GM19452 (cell line): ENCODE measurements around the gene ARMC2.
"Not testable (repeated sequence)": the region's sequence is repeated elsewhere in the genome, so short reads cannot be mapped to it uniquely, and the experiment has no call there.

Source experiments
- ATAC-seq: cut with Tn5 transposase; IDR thresholded peaks from one replicate; pipeline ENCODE4 v1.9.1; 2021; ENCODE audit not compliant: unreplicated experiment

ARMC2 gene

DNA sequence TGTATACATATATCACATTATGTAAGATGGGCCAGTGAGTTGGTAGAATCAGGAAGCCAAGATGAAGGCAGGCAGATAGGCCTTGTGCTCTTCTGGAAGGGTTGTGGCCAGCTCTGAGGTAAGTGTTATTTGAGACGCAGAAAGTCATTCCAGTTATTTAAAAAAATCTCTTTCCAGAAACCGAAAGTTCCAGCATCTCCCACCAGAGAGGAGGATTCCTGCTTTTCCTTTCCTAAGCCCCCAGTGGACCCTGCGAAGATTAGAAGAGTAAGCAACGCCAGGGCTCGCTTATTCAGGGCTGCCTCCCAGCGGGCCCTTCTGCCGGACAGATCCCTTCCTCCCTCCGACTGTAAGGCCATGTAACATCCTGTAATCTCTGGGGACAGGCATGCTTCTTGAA lies 20.4 kb downstream of the ARMC2 start:
- no peak for ATAC-seq

DNA sequence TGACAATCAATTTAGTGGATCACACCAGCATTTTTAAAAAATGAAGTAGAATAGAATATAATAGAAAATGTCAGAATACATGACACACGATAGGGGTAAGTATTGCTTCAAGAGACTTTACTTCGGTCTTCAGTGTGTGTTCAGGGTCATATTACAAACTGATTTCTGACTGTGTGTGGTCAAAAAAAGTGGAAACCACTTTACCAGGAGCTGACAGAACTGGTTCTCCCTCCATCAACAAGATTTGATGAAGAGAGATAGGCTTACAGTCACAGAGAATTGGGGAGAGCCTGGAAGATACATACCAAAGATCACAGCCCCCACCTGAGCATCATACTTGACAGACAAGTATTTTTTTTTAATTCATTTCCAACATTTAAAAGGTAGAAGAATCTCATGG lies 21.7 kb downstream of the ARMC2 start:
- no peak for ATAC-seq

DNA sequence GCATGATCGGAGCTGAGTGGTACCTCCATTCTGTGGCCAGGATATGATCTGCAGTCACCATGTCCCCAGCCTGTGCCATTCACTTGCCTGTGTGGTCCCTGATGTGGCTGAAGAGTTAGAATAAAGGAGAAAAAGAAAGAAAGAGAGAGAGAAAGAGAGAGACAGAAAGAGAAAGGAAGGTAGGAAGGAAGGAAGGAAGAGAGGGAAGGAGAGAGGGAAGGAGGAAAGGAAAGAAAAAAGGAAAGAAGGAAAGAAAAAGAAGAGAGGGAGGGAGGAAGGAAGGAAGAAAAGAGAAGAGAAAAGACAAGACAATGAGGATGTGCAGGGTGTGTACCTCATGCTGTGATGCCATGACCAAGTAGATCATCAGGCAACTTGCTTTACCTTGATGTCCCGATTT lies 22.1 kb downstream of the ARMC2 start:
- ATAC-seq, result no peak

DNA sequence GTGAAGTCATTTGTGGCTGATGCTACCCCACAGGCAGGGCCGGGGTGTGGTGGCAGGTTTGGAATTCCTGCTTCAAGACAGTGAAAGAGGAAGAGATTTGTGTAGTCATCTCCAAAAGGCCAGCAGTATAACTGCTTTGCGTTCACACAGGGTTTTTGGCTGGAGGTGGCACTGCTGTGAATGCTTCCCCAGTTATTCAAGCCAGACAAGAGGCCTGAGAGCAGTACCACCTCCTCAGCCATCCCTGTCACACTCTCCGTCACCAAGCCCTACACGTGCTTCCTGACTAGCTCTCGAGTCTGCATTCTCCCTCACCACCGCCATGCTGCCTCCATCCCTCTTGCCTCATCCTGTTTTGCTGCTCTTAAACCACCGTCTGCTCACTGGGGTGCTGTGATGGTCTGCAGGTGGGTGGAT lies 23.9 kb downstream of the ARMC2 start:
- no peak for ATAC-seq

DNA sequence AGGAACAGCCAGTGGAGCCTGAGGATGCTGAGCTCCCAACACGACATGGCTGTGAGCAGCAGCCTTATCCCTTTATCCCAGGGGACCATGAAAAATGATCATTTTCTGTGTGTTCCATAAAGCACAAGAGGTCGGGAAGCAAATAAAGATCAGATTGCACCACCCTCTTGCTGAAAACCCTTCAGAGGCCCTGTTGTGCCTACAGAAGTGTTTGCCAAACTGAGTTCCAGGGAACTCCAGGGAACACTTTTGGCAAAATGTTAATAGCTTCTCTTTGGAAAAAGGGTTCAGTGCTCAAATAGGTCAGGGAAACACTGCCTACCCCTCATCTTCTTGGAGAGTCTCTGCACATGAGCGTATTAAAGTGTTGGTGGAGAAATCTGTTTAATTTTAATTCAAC lies 24.4 kb downstream of the ARMC2 start:
- ATAC-seq, result no peak

DNA sequence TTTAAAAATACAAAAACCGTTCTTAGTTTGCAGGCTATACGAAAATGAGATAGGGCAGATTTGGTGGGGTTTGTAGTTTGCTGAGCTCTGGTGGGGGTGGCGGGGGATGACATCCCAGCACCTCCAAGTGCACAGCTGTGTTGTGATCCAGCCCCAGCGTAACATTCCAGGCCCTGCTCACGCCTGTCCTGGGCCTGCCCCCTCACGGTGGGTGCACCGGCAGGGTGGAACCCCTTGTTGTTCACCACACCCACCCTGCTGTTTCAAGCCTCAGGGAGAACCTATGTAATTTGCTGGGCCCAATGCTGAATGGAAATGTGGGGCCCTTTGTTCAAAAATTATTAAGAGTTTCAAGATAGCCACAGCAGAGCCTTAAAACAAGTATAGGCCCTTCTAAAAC lies 25.0 kb downstream of the ARMC2 start:
- ATAC-seq, result no peak

DNA sequence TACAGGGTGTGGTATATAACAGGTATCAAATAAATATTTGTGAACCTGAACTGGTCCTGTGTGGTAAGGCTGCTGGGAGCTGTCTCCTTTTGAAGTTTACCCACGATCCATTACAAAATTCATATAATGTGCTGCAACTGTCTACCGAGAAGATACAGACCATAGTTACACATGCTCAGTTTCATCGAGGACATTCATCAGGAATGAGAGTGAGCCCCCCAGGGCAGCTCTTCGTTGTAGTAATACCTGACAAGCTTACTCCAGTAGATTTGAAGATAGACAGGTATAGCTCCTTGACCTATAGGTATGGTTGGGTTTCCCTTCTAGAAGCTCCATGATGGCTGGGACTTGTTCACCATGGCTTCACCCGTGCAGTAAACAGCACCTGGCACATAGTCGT lies 25.7 kb downstream of the ARMC2 start:
- ATAC-seq, result no peak

DNA sequence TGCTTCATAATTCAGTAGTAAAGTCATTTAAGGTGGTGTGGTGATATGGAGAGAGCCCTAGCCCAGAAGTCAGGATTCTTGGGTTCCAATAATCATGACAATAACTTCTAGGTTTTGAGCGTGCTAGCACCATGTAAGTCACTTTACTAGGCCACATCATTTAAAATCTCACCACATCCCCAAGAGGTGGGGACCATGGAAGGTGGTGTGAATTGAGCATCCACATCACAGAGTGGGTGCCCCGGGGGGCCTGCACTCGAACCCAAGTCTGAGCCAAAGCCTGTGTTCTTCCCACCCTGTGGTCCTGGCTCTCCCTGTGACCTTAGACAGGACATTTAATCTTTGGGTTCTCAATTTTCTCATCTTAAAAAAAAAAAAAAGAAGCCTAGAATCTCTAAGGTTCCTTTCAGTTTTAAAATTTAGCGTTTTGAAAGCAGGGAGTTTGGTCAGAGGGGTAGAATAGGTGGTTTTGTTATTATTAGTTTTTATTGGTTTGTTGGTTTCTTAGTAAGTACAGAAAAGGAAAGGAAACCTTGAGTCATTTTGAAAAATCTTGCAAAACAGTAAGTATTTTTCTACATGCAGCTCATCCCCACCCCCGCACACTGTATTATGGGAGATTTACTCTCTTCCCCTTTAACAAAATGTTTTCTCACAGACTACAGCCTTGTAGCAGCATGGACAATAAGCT lies 26.4 kb downstream of the ARMC2 start:
- peak; percentile 88 for ATAC-seq

DNA sequence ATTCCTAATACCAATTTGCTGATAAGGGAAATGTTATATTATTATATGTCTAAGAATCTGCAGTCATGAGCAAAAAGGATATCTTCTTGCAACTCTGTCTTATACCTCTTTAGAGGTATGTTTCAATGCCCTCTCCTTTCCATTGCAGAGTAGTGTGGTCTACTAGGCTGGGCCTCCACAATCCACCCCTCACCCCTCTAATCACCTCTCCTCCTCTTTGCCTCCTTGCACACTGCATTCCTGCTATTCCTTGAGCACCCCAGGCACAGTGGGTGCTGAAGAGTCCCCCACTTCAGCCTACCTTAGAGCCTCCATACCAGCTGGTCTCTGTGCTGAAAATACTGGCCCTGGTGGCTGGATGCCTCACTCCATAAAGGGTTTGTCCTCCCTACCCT lies 26.9 kb downstream of the ARMC2 start:
- ATAC-seq, result peak; percentile 29

DNA sequence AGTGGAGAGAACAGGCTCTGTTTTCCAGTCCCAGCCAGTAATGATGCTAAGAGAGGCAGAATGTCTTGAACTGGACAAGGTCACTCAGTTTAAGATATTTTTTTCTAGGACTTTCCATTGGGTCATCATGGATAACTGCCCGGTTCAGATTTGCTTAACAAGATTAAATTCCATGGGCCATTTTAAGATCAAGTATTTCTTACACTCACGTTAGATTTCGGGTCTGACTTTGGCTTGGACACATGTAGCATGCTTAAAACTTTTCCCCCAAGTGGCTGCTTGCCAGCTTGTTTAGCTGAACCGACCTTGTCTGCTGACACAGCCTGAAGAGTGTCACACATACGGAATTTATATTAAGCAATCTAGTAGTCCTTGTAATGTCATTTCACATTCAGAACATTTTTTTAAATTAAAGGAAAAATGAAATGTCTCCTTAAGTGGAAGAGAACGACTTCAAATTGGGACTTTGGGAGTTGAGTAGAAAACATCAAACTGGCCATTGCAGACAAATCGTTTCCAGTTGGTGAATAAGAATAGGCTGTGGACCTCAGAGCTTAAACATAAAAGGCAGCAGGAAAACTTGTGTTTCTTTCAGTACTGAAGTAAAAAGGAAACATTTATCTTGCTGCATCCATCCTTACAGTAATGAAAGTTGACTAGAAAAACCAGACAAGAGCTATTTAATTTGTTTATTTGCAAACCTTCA lies 29.0 kb downstream of the ARMC2 start:
- ATAC-seq, result no peak

DNA sequence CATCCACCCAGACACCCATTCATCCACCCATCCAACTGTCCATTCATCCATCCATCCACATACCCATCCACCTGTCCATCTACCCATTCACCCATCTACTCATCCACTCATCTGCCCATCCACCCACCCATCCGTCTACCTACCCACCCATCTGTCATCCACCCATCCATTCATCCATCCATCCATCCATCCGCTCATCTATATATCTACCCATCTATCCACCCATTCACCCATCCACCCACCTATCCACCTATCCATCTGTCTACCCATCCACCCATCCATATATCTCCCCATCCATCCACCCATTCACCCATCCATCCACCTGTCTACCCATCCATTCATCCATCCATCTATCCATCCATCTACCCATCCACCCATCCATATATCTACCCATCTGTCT lies 30.7 kb downstream of the ARMC2 start:
- ATAC-seq, result no peak

DNA sequence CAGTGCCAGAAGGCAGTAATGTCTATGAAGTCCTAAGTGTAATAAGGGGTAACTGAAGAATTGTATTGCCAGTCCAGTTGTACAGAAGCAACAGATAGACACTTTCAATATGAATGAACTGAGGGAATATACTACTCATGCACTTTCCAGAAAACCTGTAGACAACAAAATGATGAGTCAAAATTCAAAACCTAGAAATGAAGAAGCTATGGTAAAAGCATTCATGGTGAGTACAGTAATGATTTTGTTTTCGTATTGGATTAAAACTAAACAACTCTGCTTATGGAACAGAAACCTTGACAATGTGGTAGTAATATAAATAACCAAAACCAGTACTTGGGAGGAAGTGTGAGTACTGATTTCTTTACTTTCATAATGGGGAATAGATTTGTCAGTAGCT lies 35.0 kb downstream of the ARMC2 start:
- peak; percentile 85 for ATAC-seq

DNA sequence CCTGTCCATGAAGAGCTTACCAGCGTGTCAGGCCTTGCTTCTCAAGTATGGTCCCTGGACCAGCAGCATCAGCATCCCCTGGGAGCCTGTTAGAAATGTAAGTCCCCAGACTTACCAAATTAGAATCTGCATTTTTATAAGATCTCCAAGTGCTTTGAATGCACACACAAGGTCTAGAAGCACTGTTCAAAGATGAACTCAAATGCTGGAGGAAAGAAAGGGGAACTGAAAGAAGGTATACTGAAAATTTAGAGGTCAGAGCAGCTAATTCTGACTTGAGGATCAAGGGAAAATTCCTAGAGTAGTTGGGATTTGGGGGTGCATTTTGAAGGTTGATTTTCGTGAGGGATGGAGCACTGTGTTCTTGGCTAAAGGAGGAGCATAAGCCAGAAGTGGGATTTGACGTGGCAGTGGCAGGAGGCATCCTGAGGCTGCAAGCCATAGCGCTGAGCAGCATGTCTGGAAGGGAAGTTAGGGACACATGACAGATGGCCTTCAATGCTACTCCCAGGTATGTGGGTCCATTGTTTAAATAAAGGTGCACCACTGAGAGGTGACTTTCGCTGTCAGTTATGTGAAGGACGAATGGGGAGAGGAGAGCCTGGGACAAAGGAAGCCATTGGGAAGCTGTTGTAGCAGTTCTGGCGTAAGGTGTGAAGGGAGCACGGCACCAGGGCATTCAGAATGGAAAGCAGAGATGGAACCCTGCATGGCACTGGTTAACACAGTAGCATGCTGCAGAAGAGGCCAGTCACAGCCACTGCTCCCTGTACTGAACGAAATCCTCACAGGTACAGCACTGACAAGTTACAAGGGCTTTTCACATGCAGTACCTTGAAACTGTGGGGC lies 36.2 kb downstream of the ARMC2 start:
- ATAC-seq, result no peak

DNA sequence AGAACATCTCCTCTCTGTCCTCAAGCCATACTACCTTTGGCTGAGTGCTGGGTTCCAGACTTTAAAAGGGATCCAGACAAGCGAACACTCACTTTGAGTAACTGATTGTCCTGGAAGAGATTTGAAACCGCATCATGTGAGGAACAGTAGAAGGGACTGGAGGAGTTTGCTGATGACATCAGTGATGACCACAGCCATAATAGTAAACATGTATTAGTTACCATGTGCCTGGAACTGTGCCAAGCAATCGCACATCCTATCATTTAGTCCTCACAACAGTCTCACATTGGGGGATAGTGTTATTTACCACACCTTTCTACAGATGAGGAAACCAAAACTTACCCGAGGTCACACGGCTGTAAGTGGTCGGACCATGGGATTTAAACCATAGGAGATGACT lies 39.8 kb downstream of the ARMC2 start:
- ATAC-seq, result no peak

DNA sequence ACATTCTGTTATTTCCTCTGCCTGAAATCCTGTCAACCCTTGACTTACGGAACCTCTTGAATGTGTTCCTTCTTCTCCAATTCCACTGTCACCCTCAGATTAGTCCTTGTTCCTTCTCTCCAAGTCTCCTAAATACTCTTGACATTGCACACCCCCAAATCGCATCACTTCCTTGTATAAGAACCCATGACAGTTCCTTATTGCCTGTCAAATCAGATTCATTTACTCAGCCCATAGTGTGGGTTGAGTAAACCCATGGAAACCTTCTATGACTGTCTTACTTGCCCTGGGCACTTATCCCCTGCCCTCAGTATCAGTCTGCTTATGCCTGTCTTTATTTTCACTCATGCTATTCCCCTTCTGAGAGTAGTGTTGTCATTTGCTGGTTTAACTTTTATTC lies 40.5 kb downstream of the ARMC2 start:
- no peak for ATAC-seq

DNA sequence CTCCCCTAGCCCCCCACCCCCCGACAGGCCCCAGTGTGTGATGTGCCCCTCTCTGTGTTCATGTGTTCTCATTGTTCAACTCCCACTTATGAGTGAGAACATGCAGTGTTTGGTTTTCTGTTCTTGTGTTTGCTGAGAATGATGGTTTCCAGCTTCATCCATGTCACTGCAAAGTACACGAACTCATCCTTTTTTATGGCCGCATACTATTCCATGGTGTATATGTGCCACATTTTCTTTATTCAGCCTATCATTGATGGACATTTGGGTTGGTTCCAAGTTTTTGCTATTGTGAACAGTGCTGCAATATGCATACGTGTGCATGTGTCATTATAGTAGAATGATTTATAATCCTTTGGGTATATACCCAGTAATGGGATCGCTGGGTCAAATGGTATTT lies 42.7 kb downstream of the ARMC2 start:
- not testable (repeated sequence) for ATAC-seq

DNA sequence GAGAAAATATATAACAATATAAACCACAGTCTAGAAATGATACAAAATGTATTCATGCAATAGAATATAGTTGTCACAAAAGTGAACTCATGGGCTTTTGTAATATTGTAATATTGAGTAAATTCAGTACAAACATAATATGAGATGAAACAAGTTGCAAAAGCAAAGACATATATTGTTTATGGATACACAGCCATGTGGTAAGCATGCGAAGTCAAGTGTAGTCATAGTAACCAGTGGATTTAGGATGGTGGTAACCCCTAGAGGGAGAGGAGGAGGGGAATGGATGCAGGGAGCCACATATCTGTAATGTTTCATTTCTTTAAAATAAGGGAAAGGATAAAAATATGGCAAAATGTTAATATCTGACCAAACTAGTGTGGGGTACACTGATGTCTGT lies 47.3 kb downstream of the ARMC2 start:
- no peak for ATAC-seq

DNA sequence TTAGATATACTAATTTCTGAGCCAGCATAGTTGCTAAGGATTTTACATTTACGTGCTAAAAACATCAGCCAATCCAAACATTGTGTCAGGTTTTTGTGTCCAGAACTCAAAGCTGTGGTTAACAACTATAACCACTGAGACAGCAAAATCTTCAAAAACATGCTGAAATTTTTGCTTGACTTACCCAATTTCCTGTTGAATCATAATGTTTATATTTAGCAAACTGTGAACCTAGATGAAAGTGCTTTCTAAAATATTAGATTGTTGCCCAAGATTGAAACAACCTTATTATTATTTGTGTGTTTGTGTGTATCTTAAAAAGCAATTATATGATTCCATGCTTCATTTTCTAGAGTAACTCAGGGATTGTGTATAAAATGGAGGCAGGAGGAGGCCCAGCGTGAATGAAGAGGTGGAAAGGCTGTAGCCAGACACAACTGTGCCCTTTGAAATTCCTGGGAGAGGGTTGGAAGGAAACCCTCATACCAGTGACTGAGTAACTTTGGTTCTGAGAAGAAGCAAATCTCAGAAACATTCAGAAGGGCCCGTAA lies 48.0 kb downstream of the ARMC2 start:
- peak; percentile 67 for ATAC-seq

DNA sequence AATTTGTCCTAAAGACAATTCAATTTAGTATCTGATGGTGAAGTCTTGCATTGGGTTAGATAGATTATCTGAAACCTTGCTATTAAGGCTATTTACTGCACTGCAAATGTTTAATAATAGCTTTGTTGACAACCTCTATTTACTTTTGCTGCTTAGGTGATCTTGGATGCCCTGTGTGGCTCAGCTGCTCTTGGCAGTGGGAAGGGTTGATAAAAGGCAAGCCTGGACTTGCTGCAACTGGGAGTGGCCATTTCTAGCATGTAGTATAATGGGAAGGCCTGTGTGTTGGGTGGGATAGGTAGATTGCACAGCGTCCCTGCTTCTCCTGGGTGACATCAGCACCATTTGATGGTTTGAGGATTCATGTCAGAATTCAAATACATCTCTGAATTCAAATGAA lies 49.1 kb downstream of the ARMC2 start:
- no peak for ATAC-seq

DNA sequence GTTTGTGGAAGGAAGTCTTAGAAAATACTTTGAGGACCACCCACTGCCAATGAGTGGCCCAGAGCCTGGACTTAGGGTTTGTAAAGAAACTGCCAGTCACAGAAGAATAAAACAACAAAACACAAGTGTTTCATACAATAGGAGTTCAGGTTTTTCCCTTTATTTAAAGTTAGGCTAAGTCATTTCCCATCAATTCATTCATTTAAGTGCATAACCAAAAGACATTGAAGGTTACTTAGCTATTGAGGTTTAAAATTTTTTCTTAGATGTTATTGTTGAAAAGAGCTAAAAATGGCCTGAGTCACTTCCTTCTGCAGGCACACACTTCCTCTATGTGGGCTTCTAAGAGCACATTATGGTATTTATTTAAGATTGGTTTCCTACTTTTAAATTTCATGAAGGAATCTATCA lies 54.2 kb downstream of the ARMC2 start:
- no peak for ATAC-seq

DNA sequence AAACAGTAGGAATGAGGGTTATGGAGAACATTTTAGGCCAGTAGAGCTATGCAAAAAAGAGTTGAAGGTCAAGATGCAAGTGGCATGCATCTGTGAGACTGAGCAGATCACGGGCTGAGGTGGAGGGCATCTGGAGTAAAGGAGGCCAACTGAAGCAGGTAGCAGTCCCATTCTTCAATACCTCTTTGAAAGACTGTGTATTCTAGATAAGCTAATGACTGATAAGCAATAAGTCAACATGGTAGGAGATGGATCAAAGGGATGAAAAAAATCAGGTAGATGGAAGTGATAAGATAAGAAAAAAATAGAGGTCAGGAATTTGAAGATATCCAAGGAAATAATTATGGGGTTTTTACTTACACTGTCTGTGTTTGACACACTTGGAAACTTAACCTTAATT lies 55.6 kb downstream of the ARMC2 start:
- ATAC-seq, result no peak

DNA sequence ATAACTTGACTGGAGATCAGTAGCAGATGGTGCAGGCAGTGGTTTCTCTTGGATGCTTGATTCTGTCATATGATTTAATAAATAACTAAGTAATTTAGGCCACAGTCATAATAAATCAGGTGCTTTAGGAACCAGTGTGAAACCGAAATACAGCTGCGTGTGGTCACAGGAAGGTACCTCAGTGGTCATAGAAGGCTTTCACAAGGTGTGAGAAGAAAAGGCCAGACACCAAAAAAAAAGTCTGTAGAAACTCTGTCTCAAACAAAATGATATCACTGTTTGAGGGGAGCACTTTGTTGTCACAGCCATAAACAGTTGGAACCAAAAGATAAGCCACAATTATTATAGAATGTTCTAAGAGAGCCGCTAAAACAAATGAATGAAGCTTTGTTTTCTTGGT lies 56.5 kb downstream of the ARMC2 start:
- peak; percentile 99 for ATAC-seq
